Fibroblast of lung (primary cell): Measurements from ENCODE around the gene FMR1NB. TPM values are rescaled to one million over a fixed set of nuclear protein-coding genes. Genes with fewer than 3 reads are reported as not detected.

Source experiments
- DNase-seq, 2 donors: peaks; one replicate each; pipeline versions ENCODE4 v3.0.0 to v3.0.0-alpha.2; 2010; ENCODE audit warnings: low read depth in 2 of 2
- H2AFZ ChIP-seq: 2 replicates; pipeline ENCODE4 v1.5.1; 2012; ENCODE audit warnings: low read length, control low read depth, inconsistent platforms
- H3K27ac ChIP-seq: 2 replicates; pipeline ENCODE4 v1.5.1; 2011; ENCODE audit warnings: low read length, control low read depth; ENCODE audit not compliant: insufficient read depth
- H3K27me3 ChIP-seq: 2 replicates; pipeline ENCODE4 v1.5.1; 2011; ENCODE audit warnings: mild to moderate bottlenecking, low read length; ENCODE audit not compliant: control insufficient read depth, insufficient read depth
- H3K36me3 ChIP-seq: 2 replicates; pipeline ENCODE4 v1.5.1; 2011; ENCODE audit warnings: low read length; ENCODE audit not compliant: control insufficient read depth, insufficient read depth
- H3K4me1 ChIP-seq: 2 replicates; pipeline ENCODE4 v1.5.1; 2011; ENCODE audit warnings: low read length; ENCODE audit not compliant: control insufficient read depth, insufficient read depth; ENCODE audit errors: extremely low read depth
- H3K4me2 ChIP-seq: 2 replicates; pipeline ENCODE4 v1.5.1; 2011; ENCODE audit warnings: low read length, control low read depth; ENCODE audit not compliant: insufficient read depth; ENCODE audit errors: extremely low read depth
- H3K4me3 ChIP-seq, 4 experiments: fragments of 200-600 bp in 1 of 4; sonication (generic) in 1 of 4; replicated peaks in 1 of 4; 2 replicates each; pipeline ENCODE4 v1.5.1; 2011 to 2016; ENCODE audit warnings: low read length in 4 of 4, low read depth in 3 of 4, mild to moderate bottlenecking in 3 of 4, control low read depth in 2 of 4, inconsistent platforms in 1 of 4, mixed read lengths in 1 of 4; ENCODE audit not compliant: insufficient read depth in 1 of 4; ENCODE audit errors: control extremely low read depth in 1 of 4
- H3K79me2 ChIP-seq: 2 replicates; pipeline ENCODE4 v1.5.1; 2012; ENCODE audit warnings: mild to moderate bottlenecking, low read length, inconsistent platforms; ENCODE audit not compliant: control insufficient read depth, insufficient read depth
- H3K9ac ChIP-seq: 2 replicates; pipeline ENCODE4 v1.5.1; 2011; ENCODE audit warnings: mild to moderate bottlenecking, low read length, control low read depth; ENCODE audit not compliant: insufficient read depth
- H3K9me3 ChIP-seq: 2 replicates; pipeline ENCODE4 v1.5.1; 2012; ENCODE audit warnings: low read depth, low read length; ENCODE audit not compliant: control insufficient read depth, insufficient read depth
- H4K20me1 ChIP-seq: 2 replicates; pipeline ENCODE4 v1.5.1; 2011; ENCODE audit warnings: low read length; ENCODE audit not compliant: control insufficient read depth, insufficient read depth; ENCODE audit errors: extremely low read depth
- CTCF ChIP-seq, 2 donors: IDR thresholded peaks in 1 of 2; conservative IDR thresholded peaks in 1 of 2; 1 replicate in 1 of 2; 2 replicates in 1 of 2; pipeline ENCODE4 v1.5.1; 2011 to 2012; ENCODE audit warnings: low read length in 2 of 2, control low read depth in 1 of 2, inconsistent platforms in 1 of 2, low read depth in 1 of 2, mild to moderate bottlenecking in 1 of 2
- EZH2 ChIP-seq: IDR thresholded peaks from 2 replicates; pipeline ENCODE4 v1.5.1; 2012; ENCODE audit warnings: low read length, control low read depth, mild to moderate bottlenecking; ENCODE audit errors: missing control alignments
- polyA plus RNA-seq, 2 donors: library from polyadenylated mRNA; depleted of rRNA in 1 of 2; stranded (reverse) in 1 of 2; unstranded in 1 of 2; fragments of >200 nt; gene quantifications; 2 replicates each; pipeline ENCODE4 v1.2.1, GENCODE V29; 2011 to 2012; ENCODE audit warnings: missing spikeins in 1 of 2
- total RNA-seq: library from RNA; depleted of rRNA; stranded (reverse); fragments of >200 nt; gene quantifications from 2 replicates; pipeline ENCODE4 v1.2.1, GENCODE V29; 2014

FMR1NB gene
- total and polyA plus RNA-seq, 2 donors (not counting 1 experiment from before 2014, with no cell fraction given): not detected

DNA sequence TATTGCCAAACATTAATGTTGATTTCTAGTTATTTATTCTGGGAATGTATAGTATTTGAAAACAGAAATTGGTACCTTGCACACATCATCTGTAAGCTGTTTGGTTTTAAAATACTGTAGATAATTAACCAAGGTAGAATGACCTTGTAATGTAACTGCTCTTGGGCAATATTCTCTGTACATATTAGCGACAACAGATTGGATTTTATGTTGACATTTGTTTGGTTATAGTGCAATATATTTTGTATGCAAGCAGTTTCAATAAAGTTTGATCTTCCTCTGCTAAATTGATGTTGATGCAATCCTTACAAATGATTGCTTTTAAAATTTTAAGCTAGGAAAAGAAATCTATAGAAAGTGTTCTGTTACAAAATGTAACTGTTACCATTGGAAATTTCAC lies 30.8 kb upstream of the FMR1NB start:
- H3K79me2 ChIP-seq: no peaks in the 10 kb centered on the region
- H3K9me3 ChIP-seq: no peaks in the 10 kb centered on the region
- H3K4me3 ChIP-seq: no peak overlapping the region
- no peak for TF ChIP-seq EZH2
- no peak for TF ChIP-seq CTCF (conservative IDR thresholded peaks at IDR 0.05 in 1 of 2, IDR thresholded peaks at IDR 0.05 in 1 of 2; ENCODE audit: low read depth in 1 of 2, low read length in 2 of 2)
- H2AFZ ChIP-seq: no peak overlapping the region
- no peak overlapping the region for H3K9ac ChIP-seq
- no peaks in the 10 kb centered on the region for H3K36me3 ChIP-seq
- no peak overlapping the region for H3K4me2 ChIP-seq
- no peak for DNase-seq
- H4K20me1 ChIP-seq: no peaks in the 10 kb centered on the region
- no peaks in the 10 kb centered on the region for H3K4me1 ChIP-seq
- H3K27ac ChIP-seq: no peak overlapping the region
- H3K27me3 ChIP-seq: no peaks in the 10 kb centered on the region

- no peak overlapping the region for H3K9ac ChIP-seq
- H3K4me1 ChIP-seq: peaks cover 2% of the 10 kb centered on the region
- no peak overlapping the region for H3K4me2 ChIP-seq
- DNase-seq: no peak
- TF ChIP-seq EZH2: no peak
- no peak for TF ChIP-seq CTCF (conservative IDR thresholded peaks at IDR 0.05 in 1 of 2, IDR thresholded peaks at IDR 0.05 in 1 of 2; ENCODE audit: low read depth in 1 of 2, low read length in 2 of 2)
- H3K36me3 ChIP-seq: no peaks in the 10 kb centered on the region
- H3K9me3 ChIP-seq: no peaks in the 10 kb centered on the region
- H3K79me2 ChIP-seq: no peaks in the 10 kb centered on the region
- H3K4me3 ChIP-seq: no peak overlapping the region
- H2AFZ ChIP-seq: no peak overlapping the region
- H3K27ac ChIP-seq: no peak overlapping the region
- no peaks in the 10 kb centered on the region for H4K20me1 ChIP-seq
- H3K27me3 ChIP-seq: no peaks in the 10 kb centered on the region
Measured at GRCh38 chrX:147953976-147954375, 27.2 kb upstream of the FMR1NB start.

- Histone ChIP-seq H3K4me2 (no peak overlapping the region), H3K4me3 (no peak overlapping the region), H3K27ac (no peak overlapping the region), H3K36me3 (no peaks in the 10 kb centered on the region), H3K79me2 (no peaks in the 10 kb centered on the region), H3K9ac (no peak overlapping the region), H3K9me3 (no peaks in the 10 kb centered on the region), H4K20me1 (no peaks in the 10 kb centered on the region), H3K27me3 (no peaks in the 10 kb centered on the region), H2AFZ (no peak overlapping the region), H3K4me1 (peaks cover 2% of the 10 kb centered on the region)
- TF ChIP-seq EZH2 (no peak), CTCF (conservative IDR thresholded peaks at IDR 0.05 in 1 of 2, IDR thresholded peaks at IDR 0.05 in 1 of 2; ENCODE audit: low read depth in 1 of 2, low read length in 2 of 2) (no peak)
- no peak for DNase-seq
Measured at GRCh38 chrX:147957291-147957690, 23.8 kb upstream of the FMR1NB start.
